ENCODE data around the gene CREBBP. TPM values are rescaled to one million over a fixed set of nuclear protein-coding genes. Genes with fewer than 3 reads are reported as not detected.

CREBBP gene
- total RNA-seq, 4 donors from 2014 or later, result 48.2 to 112 (median 74.9) TPM

DNA sequence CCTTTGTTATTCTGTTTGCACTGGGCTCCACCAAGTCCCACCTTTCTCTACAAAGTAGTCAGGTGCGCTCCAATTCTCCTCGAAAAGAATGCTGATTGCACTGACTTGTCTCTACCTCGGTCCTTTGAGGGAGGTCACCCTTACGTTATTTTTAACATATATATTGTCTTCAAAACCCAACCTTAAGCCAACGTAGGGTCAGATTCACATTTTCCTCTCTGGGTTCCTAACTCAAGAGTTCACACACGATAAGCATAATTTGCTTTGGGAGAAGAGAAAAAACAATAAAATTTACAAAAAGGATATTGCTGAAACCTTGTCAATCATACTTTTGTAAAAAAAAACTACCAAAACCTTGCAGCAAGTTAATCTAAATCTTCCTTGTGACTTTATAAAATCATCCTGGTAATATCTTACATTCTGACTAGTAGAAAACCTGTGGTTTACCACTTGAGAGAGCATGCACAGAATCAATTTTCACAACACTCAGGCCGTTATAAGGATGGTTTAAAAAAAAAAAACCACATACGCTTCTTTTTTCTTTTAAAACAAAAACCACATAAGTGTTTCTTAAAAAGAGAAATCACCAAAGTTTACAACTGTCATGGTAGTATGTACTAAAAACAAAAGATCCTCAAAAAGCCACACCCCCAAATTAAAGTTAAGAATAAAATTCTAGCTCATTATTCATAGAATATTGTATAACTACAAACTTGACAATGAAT is 91.0 kb downstream of the CREBBP start:
- Histone ChIP-seq H3K9me3 (no peaks in the 10 kb centered on the region), H3K27ac (replicated peaks in 1 of 4) (no peak overlapping the region), H3K4me3 (no peak overlapping the region), H3K4me1 (peaks cover 18 to 32% (median 28%) of the 10 kb centered on the region in 4 donors), H3K36me3 (peaks cover 6 to 76% (median 47%) of the 10 kb centered on the region in 4 donors), H3K27me3 (no peaks in the 10 kb centered on the region)
- TF ChIP-seq EP300 (IDR thresholded peaks at IDR 0.05) (no peak), POLR2A (IDR thresholded peaks at IDR 0.05; ENCODE audit: low read depth) (no peak), POLR2AphosphoS5 (IDR thresholded peaks at IDR 0.05) (no peak)
- TF ChIP-seq, protein P1, sequence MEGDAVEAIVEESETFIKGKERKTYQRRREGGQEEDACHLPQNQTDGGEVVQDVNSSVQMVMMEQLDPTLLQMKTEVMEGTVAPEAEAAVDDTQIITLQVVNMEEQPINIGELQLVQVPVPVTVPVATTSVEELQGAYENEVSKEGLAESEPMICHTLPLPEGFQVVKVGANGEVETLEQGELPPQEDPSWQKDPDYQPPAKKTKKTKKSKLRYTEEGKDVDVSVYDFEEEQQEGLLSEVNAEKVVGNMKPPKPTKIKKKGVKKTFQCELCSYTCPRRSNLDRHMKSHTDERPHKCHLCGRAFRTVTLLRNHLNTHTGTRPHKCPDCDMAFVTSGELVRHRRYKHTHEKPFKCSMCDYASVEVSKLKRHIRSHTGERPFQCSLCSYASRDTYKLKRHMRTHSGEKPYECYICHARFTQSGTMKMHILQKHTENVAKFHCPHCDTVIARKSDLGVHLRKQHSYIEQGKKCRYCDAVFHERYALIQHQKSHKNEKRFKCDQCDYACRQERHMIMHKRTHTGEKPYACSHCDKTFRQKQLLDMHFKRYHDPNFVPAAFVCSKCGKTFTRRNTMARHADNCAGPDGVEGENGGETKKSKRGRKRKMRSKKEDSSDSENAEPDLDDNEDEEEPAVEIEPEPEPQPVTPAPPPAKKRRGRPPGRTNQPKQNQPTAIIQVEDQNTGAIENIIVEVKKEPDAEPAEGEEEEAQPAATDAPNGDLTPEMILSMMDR (IDR thresholded peaks at IDR 0.05), result no peak
- DNase-seq (ENCODE audit: extremely low spot score), result no peak
- intact Hi-C loops (cut with DNase I), result loop anchor here (5.0 kb wide), 1 partner anchor 83 kb away; no protein-coding TSS in a partner anchor
- WGBS, result 82% methylated on average over 8 of the region's 8 CpGs

DNA sequence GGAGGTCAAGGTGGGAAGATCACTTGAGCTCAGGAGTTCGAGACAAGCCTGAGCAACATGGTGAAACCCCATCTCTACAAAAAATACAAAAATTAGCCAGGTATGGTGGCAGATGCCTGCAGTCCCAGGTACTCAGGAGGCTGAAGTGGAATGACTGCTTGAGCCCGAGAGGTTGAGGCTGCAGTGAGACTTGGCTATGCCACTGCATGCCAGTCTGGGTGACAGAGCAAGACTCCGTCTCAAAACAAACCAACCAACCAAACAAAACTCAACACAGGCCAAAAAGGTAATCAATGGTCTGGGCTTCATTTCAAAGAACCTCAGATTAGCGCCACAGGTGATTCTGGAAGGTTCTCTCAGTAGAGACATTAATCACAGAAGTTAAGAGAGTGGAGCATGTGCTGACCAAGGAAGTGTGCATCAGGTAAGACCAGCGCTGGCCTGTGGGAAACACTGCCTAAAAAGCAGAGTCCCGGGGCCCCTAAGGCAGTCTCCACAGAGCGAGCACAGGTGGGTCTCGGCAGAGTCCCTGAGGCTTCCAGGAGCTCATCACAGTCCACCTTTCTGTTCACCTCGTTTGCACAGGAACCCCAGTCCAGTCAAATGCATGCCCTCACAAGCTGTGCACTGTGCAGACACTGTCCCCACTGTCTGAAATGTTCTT is 91.7 kb downstream of the CREBBP start:
- 90% methylated on average over 7 of the region's 9 CpGs for WGBS
- Histone ChIP-seq H3K36me3 (peaks cover 6 to 77% (median 47%) of the 10 kb centered on the region in 4 donors), H3K27me3 (no peaks in the 10 kb centered on the region), H3K27ac (replicated peaks in 1 of 4) (no peak overlapping the region), H3K4me1 (peaks cover 17 to 26% (median 22%) of the 10 kb centered on the region in 4 donors), H3K9me3 (no peaks in the 10 kb centered on the region), H3K4me3 (no peak overlapping the region)
- intact Hi-C loops (cut with DNase I), result no loop called here
- DNase-seq (ENCODE audit: extremely low spot score), result no peak
- TF ChIP-seq, protein P1 (IDR thresholded peaks at IDR 0.05), result no peak
- TF ChIP-seq EP300 (IDR thresholded peaks at IDR 0.05), result no peak
- no peak for TF ChIP-seq POLR2AphosphoS5 (IDR thresholded peaks at IDR 0.05)
- no peak for TF ChIP-seq POLR2A (IDR thresholded peaks at IDR 0.05; ENCODE audit: low read depth)

DNA sequence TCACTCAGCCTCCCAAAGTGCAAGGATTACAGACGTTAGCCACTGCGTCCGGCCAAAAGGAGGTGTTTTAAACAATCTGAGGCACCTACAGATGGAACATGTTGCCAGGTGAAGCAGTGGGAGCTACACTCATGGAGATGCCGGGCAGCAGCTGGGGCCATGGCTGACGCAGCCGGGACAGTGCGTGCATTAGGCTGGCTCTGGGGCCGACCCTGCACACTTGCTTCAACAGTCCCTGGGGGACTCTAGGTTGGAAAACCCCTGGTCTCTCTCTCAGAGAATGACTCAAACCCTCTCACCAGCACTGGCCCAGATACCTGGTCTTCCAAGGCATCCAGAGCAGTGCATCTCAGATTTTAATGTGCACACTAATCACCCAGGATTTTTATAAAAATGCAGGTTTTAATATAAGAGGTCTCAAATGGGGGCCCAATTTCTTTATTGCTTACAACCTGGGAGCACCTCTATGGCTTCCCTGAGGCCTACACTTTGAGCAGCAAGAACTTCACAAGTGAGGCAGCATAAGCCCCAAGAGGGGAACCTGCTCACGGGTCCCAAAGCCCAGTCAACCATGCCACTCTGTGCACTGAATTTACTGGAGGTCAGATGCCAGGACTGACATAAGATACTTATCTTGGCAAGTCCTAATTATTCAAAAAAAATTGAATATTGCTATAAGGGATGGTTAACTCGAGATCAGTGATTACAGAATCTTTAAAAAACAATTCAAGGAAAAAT is 92.4 kb downstream of the CREBBP start:
- H3K4me1 ChIP-seq, result peaks cover 10 to 22% (median 15%) of the 10 kb centered on the region in 4 donors
- peaks cover 6 to 82% (median 47%) of the 10 kb centered on the region in 4 donors for H3K36me3 ChIP-seq
- no peak overlapping the region for H3K4me3 ChIP-seq
- H3K9me3 ChIP-seq, result no peaks in the 10 kb centered on the region
- DNase-seq (ENCODE audit: extremely low spot score), result no peak
- TF ChIP-seq POLR2A (IDR thresholded peaks at IDR 0.05; ENCODE audit: low read depth) (no peak), EP300 (IDR thresholded peaks at IDR 0.05) (no peak), POLR2AphosphoS5 (IDR thresholded peaks at IDR 0.05) (no peak)
- TF ChIP-seq, protein P1 (IDR thresholded peaks at IDR 0.05), result no peak
- H3K27me3 ChIP-seq, result no peaks in the 10 kb centered on the region
- intact Hi-C loops (cut with DNase I), result no loop called here
- no peak overlapping the region for H3K27ac ChIP-seq (replicated peaks in 1 of 4)
- WGBS, result 82% methylated on average over 8 of the region's 10 CpGs

DNA sequence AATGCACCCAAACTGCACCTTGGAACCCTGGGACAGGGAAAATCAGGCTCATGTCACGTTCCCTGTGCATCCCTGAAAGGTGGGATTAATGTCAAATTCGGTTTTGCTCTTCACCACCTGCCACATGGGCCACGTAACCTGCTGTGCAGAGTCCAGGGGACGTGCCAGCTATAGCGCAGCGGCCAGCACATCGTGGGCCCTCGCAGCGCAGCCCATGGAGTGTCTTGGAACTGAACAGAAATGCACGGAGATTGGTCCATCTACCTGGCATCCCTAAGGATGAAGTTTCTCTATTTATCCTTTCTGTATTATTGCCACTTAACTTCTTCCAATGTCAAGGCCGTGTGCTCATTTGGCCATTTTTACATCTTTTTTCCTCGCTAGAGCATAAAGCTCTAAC is 95.1 kb downstream of the CREBBP start:
- peaks cover 0 to 8% (median 3%) of the 10 kb centered on the region in 4 donors for H3K4me1 ChIP-seq
- intact Hi-C loops (cut with DNase I), result no loop called here
- DNase-seq (ENCODE audit: extremely low spot score), result no peak
- peaks cover 7 to 81% (median 42%) of the 10 kb centered on the region in 4 donors for H3K36me3 ChIP-seq
- H3K27me3 ChIP-seq, result no peaks in the 10 kb centered on the region
- no peak overlapping the region for H3K27ac ChIP-seq (replicated peaks in 1 of 4)
- no peak overlapping the region for H3K4me3 ChIP-seq
- WGBS, result 89% methylated on average over 12 of the region's 12 CpGs
- H3K9me3 ChIP-seq, result no peaks in the 10 kb centered on the region
- no peak for TF ChIP-seq POLR2A (IDR thresholded peaks at IDR 0.05; ENCODE audit: low read depth)
- TF ChIP-seq POLR2AphosphoS5 (IDR thresholded peaks at IDR 0.05), result no peak
- TF ChIP-seq, protein P1 (IDR thresholded peaks at IDR 0.05), result no peak
- no peak for TF ChIP-seq EP300 (IDR thresholded peaks at IDR 0.05)
